Measurements from ENCODE around the gene GABRP.

Gene GABRP

GRCh38 chr5:170846846-170847245 lies 63.3 kb downstream of the GABRP start:
- H3K4me3 ChIP-seq (ENCODE audit: low read length), result no peak overlapping the region

GRCh38 chr5:170848033-170848432 lies 64.5 kb downstream of the GABRP start:
- TF ChIP-seq ZNF274 (IDR thresholded peaks at IDR 0.05; ENCODE audit: low read depth, low read length), result no peak
- no peak overlapping the region for H3K4me3 ChIP-seq (ENCODE audit: low read length)

More at GRCh38 chr5:170846846-170847245, 63.3 kb downstream of the GABRP start:
- no peak for TF ChIP-seq ZNF274 (IDR thresholded peaks at IDR 0.05; ENCODE audit: low read depth, low read length)

DNA sequence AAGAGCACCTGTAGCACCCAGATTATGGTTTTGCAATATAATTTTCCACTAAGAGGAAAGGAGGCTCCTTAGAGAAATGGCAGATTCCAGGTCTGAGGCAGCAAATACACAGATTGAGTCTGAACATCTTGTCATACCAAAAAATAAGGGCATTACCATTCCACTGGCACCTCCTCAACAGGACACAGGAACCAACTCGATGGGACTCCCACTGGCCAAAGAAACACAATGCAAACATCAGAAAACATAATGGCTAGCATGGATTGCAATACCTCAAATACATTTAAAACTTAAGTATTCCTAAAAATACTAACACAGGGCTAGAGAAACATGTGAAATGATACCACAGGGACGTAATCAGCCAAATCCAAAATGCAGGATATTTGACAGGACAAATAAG lies 65.8 kb downstream of the GABRP start:
- no peak for TF ChIP-seq ZNF274 (IDR thresholded peaks at IDR 0.05; ENCODE audit: low read depth, low read length)
- no peak overlapping the region for H3K4me3 ChIP-seq (ENCODE audit: low read length)

DNA sequence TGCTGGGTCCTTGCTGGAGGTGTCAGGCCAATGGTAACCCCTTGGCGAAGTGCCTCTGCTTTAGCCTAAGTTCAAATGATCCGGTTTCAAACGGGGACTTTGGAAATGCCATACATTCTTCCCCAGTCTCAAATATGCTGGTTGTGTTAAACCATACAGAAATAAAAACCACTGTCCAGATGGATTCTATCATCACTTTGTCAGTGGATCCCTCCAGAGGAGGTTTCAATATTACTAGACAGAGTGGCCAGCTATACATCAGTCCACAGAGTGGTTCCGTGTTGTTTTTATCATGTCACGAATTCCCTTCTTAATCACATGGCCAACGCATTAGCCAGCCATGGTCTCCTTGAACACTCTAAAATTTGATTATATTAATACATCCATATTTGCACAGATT lies 71.0 kb downstream of the GABRP start:
- no peak overlapping the region for H3K4me3 ChIP-seq (ENCODE audit: low read length)
- no peak for TF ChIP-seq ZNF274 (IDR thresholded peaks at IDR 0.05; ENCODE audit: low read depth, low read length)

DNA sequence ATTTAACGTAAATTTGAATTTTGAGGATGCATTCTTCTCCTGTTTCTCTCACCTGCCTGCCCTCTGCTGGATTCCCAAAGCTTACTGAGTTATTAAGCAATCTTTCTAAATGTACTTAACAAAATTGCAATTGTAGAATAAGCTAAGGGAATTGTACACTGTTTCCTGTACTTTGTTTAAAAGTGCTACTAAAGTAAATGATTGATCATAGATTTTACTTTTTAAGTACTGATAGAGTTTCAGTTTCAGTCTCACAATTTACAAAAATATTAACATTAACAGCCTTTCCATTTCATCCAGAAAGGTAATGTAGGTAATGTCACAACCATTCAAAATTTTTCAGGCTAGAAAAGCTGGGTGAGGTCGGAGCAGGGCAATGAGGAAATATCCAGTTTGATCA lies 73.5 kb downstream of the GABRP start:
- TF ChIP-seq ZNF274 (IDR thresholded peaks at IDR 0.05; ENCODE audit: low read depth, low read length), result no peak
- no peak overlapping the region for H3K4me3 ChIP-seq (ENCODE audit: low read length)

GRCh38 chr5:170860415-170860814 lies 76.9 kb downstream of the GABRP start:
- TF ChIP-seq ZNF274 (IDR thresholded peaks at IDR 0.05; ENCODE audit: low read depth, low read length), result no peak
- no peak overlapping the region for H3K4me3 ChIP-seq (ENCODE audit: low read length)

- no peak overlapping the region for H3K4me3 ChIP-seq (ENCODE audit: low read length)
- no peak for TF ChIP-seq ZNF274 (IDR thresholded peaks at IDR 0.05; ENCODE audit: low read depth, low read length)
Observed at GRCh38 chr5:170860818-170861666, 77.5 kb downstream of the GABRP start.

DNA sequence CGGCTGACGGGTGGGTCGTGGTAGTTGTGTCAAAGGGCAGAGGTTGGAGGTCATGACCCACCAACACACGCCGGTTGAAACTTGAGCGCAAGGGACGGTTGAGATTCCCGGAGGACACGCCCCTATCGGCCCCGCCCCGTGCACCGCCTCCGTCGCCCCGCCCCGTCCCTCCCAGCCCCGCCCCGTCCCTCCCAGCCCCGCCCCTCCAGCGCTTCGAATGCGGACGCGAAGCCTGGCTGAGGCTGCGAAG lies 78.1 kb downstream of the GABRP start:
- H3K4me3 ChIP-seq (ENCODE audit: low read length), result no peak overlapping the region; the same call in 1 of the 2 replicates
- no peak for TF ChIP-seq ZNF274 (IDR thresholded peaks at IDR 0.05; ENCODE audit: low read depth, low read length)

GRCh38 chr5:170861917-170862766 lies 78.6 kb downstream of the GABRP start, which contains the start of gene RANBP17:
Gene RANBP17, plus strand, starts transcription at chr5:170862018.
- peak within 1 kb of the TSS; percentile 38; the same call in 1 of the 2 replicates for H3K4me3 ChIP-seq (ENCODE audit: low read length)
- TF ChIP-seq ZNF274 (IDR thresholded peaks at IDR 0.05; ENCODE audit: low read depth, low read length), result no peak

DNA sequence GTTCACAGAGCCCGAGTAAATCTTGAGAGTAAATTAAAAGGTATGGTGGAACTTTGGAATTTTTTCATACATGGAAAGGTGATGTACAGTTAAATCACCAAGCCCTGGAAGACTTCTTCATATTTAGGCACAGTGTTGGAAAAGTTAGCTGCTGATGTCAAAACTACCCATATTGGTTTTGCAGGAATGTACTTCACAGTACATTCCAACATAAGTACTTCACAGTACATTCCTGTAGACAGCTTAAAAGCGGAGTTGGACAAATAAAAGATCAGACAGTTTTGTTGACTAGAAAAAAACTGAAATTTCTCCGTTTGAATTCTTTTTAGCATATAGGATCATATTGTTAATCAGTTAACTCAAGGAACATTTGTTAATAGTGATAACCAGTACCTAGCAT lies 80.1 kb downstream of the GABRP start:
- no peak overlapping the region for H3K4me3 ChIP-seq (ENCODE audit: low read length)
- no peak for TF ChIP-seq ZNF274 (IDR thresholded peaks at IDR 0.05; ENCODE audit: low read depth, low read length)

All from GM08714 (cell line).